ENCODE data around the gene STT3A. TPM values are rescaled to one million over a fixed set of nuclear protein-coding genes. Genes with fewer than 3 reads are reported as not detected.

The STT3A gene
- total and polyA plus RNA-seq, 2 of the 13 experiments (the other 11 are each of a cell fraction or from before 2014, with no cell fraction given), result 229 to 319 TPM

GRCh38 chr11:125592305-125593113 lies at the start of gene STT3A (continued):
- TF ChIP-seq REPIN1 (CRISPR knock-in tag; IDR thresholded peaks at IDR 0.05; ENCODE audit: borderline replicate concordance, low read depth) (peak; percentile 58), ZNF230 (CRISPR knock-in tag; IDR thresholded peaks at IDR 0.05) (peak; percentile 45; the same call in 1 of the 2 replicates), DRAP1 (CRISPR knock-in tag; IDR thresholded peaks at IDR 0.05) (peak; percentile 82), MTA1 (CRISPR knock-in tag; IDR thresholded peaks at IDR 0.05; ENCODE audit: borderline replicate concordance) (peak; percentile 63; the same call in 1 of the 2 replicates), ZNF44 (CRISPR knock-in tag; IDR thresholded peaks at IDR 0.05) (0 out of 2 replicates have a peak, but pooled peaks have one; percentile 49), ZNF12 (CRISPR knock-in tag; IDR thresholded peaks at IDR 0.05) (0 out of 2 replicates have a peak, but pooled peaks have one; percentile 2), ZNF816 (CRISPR knock-in tag; IDR thresholded peaks at IDR 0.05; ENCODE audit: borderline replicate concordance) (no peak), RELA (CRISPR knock-in tag; IDR thresholded peaks at IDR 0.05) (no peak), ZNF614 (CRISPR knock-in tag; IDR thresholded peaks at IDR 0.05; ENCODE audit: borderline replicate concordance) (peak; percentile 63; the same call in 1 of the 2 replicates), EEA1 (CRISPR knock-in tag; IDR thresholded peaks at IDR 0.05; ENCODE audit: borderline replicate concordance) (no peak), KMT2A (CRISPR knock-in tag; IDR thresholded peaks at IDR 0.05) (peak; percentile 24), ZNF703 (CRISPR knock-in tag; IDR thresholded peaks at IDR 0.05; ENCODE audit: borderline replicate concordance) (no peak), TCF7L2 (IDR thresholded peaks at IDR 0.05; ENCODE audit: low read depth, low read length) (no peak), KLF15 (CRISPR knock-in tag; IDR thresholded peaks at IDR 0.05; ENCODE audit: borderline replicate concordance) (no peak), CTCF (CRISPR knock-in tag; IDR thresholded peaks at IDR 0.05) (0 out of 2 replicates have a peak, but pooled peaks have one; percentile 5), TEF (CRISPR knock-in tag; IDR thresholded peaks at IDR 0.05) (no peak), BRCA1 (CRISPR knock-in tag; IDR thresholded peaks at IDR 0.05) (0 out of 2 replicates have a peak, but pooled peaks have one; percentile 15), ZBTB43 (CRISPR knock-in tag; conservative IDR thresholded peaks at IDR 0.05) (no peak), RFXAP (CRISPR knock-in tag; IDR thresholded peaks at IDR 0.05; ENCODE audit: borderline replicate concordance) (no peak), E2F1 (CRISPR knock-in tag; IDR thresholded peaks at IDR 0.05) (peak; percentile 92), GRHL1 (CRISPR knock-in tag; conservative IDR thresholded peaks at IDR 0.05) (no peak), ZNF468 (CRISPR knock-in tag; IDR thresholded peaks at IDR 0.05) (no peak)
